HEK293 (cell line): Measurements from ENCODE around the gene PTPN6.

Experiments
- CTCF ChIP-seq: fragments of 450-650 bp; formaldehyde crosslinking; IDR thresholded peaks from 2 replicates; pipeline ENCODE4 v1.5.1; 2016; ENCODE audit warnings: missing biosample characterization, missing genetic modification characterization
- ELK4 ChIP-seq: IDR thresholded peaks from 2 replicates; pipeline ENCODE4 v1.6.1; 2011; ENCODE audit warnings: mild to moderate bottlenecking, low read depth, low read length, borderline replicate concordance
- FEZF1 ChIP-seq: fragments of 450-650 bp; formaldehyde crosslinking; IDR thresholded peaks from 2 replicates; pipeline ENCODE4 v1.5.1; 2016; ENCODE audit warnings: missing biosample characterization, missing genetic modification characterization
- YY1 ChIP-seq: fragments of 450-650 bp; formaldehyde crosslinking; IDR thresholded peaks from 2 replicates; pipeline ENCODE4 v1.5.1; 2018; ENCODE audit warnings: missing biosample characterization, missing genetic modification characterization
- ZNF202 ChIP-seq: fragments of 450-650 bp; formaldehyde crosslinking; IDR thresholded peaks from 2 replicates; pipeline ENCODE4 v1.5.1; 2016; ENCODE audit warnings: missing biosample characterization, missing genetic modification characterization, borderline replicate concordance
- ZNF24 ChIP-seq: fragments of 450-650 bp; formaldehyde crosslinking; IDR thresholded peaks from 2 replicates; pipeline ENCODE4 v1.5.1; 2016; ENCODE audit warnings: missing biosample characterization, missing genetic modification characterization
- ZNF510 ChIP-seq: fragments of 450-650 bp; formaldehyde crosslinking; IDR thresholded peaks from 2 replicates; pipeline ENCODE4 v1.5.1; 2018; ENCODE audit warnings: mild to moderate bottlenecking, missing genetic modification characterization, missing biosample characterization; ENCODE audit not compliant: insufficient replicate concordance
- ZNF664 ChIP-seq: fragments of 450-650 bp; formaldehyde crosslinking; IDR thresholded peaks from 2 replicates; pipeline ENCODE4 v1.5.1; 2016; ENCODE audit warnings: missing biosample characterization, missing genetic modification characterization

GRCh38 chr12:6928703-6929407 lies 22.3 kb upstream of the PTPN6 start:
- no peak for TF ChIP-seq FEZF1
- TF ChIP-seq ELK4 = no peak
- TF ChIP-seq CTCF (tag by site-specific recombination) = no peak
- TF ChIP-seq ZNF510 = no peak
- TF ChIP-seq ZNF24 = no peak
- TF ChIP-seq ZNF664 (tag by site-specific recombination) = no peak
- TF ChIP-seq YY1 (tag by site-specific recombination) = no peak
- TF ChIP-seq ZNF202 = no peak
